HEK293 (cell line): ENCODE results near the gene ZNF296.

Source experiments
- CTCF ChIA-PET: fragments of 350-600 bp; formaldehyde crosslinking; extraction: SDS; loops from one replicate; lab custom pipeline; 2021; ENCODE audit warnings: antibody characterized with exemption; lab: Yijun Ruan, JAX
- POLR2A ChIA-PET: fragments of 300-600 bp; formaldehyde crosslinking; extraction: SDS; loops from one replicate; lab custom pipeline; 2020; ENCODE audit warnings: antibody characterized with exemption, inconsistent platforms; lab: Yijun Ruan, JAX
- H3K27ac ChIP-seq: fragments of 200-500 bp; sonication (Bioruptor generic); 2 replicates; pipeline ENCODE4 v1.5.1; 2014; ENCODE audit warnings: low read depth, low read length, control low read depth, inconsistent platforms; ENCODE audit errors: extremely low read depth
- H3K36me3 ChIP-seq, 2 experiments: fragments of 200-500 bp in 1 of 2; sonication (Bioruptor generic) in 1 of 2; 1 replicate in 1 of 2; 2 replicates in 1 of 2; pipeline ENCODE4 v1.5.1; 2014 to 2017; ENCODE audit warnings: inconsistent platforms in 2 of 2, low read length in 2 of 2; ENCODE audit not compliant: control insufficient read depth in 2 of 2, insufficient read depth in 1 of 2
- H3K4me1 ChIP-seq: fragments of 200-500 bp; sonication (Bioruptor generic); 2 replicates; pipeline ENCODE4 v1.5.1; 2014; ENCODE audit warnings: mild to moderate bottlenecking, low read length, inconsistent platforms; ENCODE audit not compliant: control insufficient read depth, insufficient read depth
- H3K4me3 ChIP-seq: 2 replicates; pipeline ENCODE4 v1.5.1; 2011; ENCODE audit warnings: low read depth, mild to moderate bottlenecking, control low read depth, low read length, moderate library complexity
- H3K9me3 ChIP-seq: fragments of 200-500 bp; sonication (Bioruptor generic); 2 replicates; pipeline ENCODE4 v1.5.1; 2014; ENCODE audit warnings: low read depth, low read length, inconsistent platforms; ENCODE audit not compliant: control insufficient read depth, insufficient read depth
- GLIS2 ChIP-seq: fragments of 450-650 bp; formaldehyde crosslinking; IDR thresholded peaks from 2 replicates; pipeline ENCODE4 v1.5.1; 2016; ENCODE audit warnings: missing biosample characterization, missing genetic modification characterization
- KLF17 ChIP-seq: fragments of 450-650 bp; formaldehyde crosslinking; IDR thresholded peaks from 2 replicates; pipeline ENCODE4 v1.5.1; 2016; ENCODE audit warnings: missing biosample characterization, missing genetic modification characterization
- KLF8 ChIP-seq: fragments of 450-650 bp; formaldehyde crosslinking; IDR thresholded peaks from 2 replicates; pipeline ENCODE4 v1.5.1; 2016; ENCODE audit warnings: missing biosample characterization, missing genetic modification characterization
- SCRT1 ChIP-seq: fragments of 450-650 bp; formaldehyde crosslinking; IDR thresholded peaks from 2 replicates; pipeline ENCODE4 v1.5.1; 2016; ENCODE audit warnings: missing biosample characterization, missing genetic modification characterization, borderline replicate concordance
- SP2 ChIP-seq: fragments of 450-650 bp; formaldehyde crosslinking; IDR thresholded peaks from 2 replicates; pipeline ENCODE4 v1.5.1; 2016; ENCODE audit warnings: missing biosample characterization, missing genetic modification characterization
- SP3 ChIP-seq: fragments of 450-650 bp; formaldehyde crosslinking; IDR thresholded peaks from 2 replicates; pipeline ENCODE4 v1.5.1; 2016; ENCODE audit warnings: missing biosample characterization, missing genetic modification characterization
- TRIM28 ChIP-seq: IDR thresholded peaks from 2 replicates; pipeline ENCODE4 v1.6.1; 2011; ENCODE audit warnings: low read length, control low read depth, borderline replicate concordance
- ZBTB7A ChIP-seq: fragments of 450-650 bp; formaldehyde crosslinking; IDR thresholded peaks from 2 replicates; pipeline ENCODE4 v1.5.1; 2016; ENCODE audit warnings: low read depth, missing biosample characterization, missing genetic modification characterization
- ZEB2 ChIP-seq: fragments of 450-650 bp; formaldehyde crosslinking; IDR thresholded peaks from 2 replicates; pipeline ENCODE4 v1.5.1; 2016; ENCODE audit warnings: missing biosample characterization, missing genetic modification characterization
- ZFP69B ChIP-seq: fragments of 450-650 bp; formaldehyde crosslinking; IDR thresholded peaks from 2 replicates; pipeline ENCODE4 v1.5.1; 2016; ENCODE audit warnings: missing biosample characterization, missing genetic modification characterization
- ZIC2 ChIP-seq: fragments of 450-650 bp; formaldehyde crosslinking; IDR thresholded peaks from 2 replicates; pipeline ENCODE4 v1.5.1; 2016; ENCODE audit warnings: missing biosample characterization, missing genetic modification characterization
- ZNF114 ChIP-seq: fragments of 450-650 bp; formaldehyde crosslinking; IDR thresholded peaks from 2 replicates; pipeline ENCODE4 v1.5.0; 2017; ENCODE audit warnings: missing biosample characterization, missing genetic modification characterization
- ZNF175 ChIP-seq: fragments of 450-650 bp; formaldehyde crosslinking; IDR thresholded peaks from 2 replicates; pipeline ENCODE4 v1.5.1; 2016; ENCODE audit warnings: missing biosample characterization, missing genetic modification characterization
- ZNF366 ChIP-seq: fragments of 450-650 bp; formaldehyde crosslinking; conservative IDR thresholded peaks from 2 replicates; pipeline ENCODE4 v1.5.1; 2016; ENCODE audit warnings: missing biosample characterization, missing genetic modification characterization
- ZNF426 ChIP-seq: fragments of 450-650 bp; formaldehyde crosslinking; IDR thresholded peaks from 2 replicates; pipeline ENCODE4 v1.5.1; 2017; ENCODE audit warnings: missing biosample characterization, missing genetic modification characterization, mild to moderate bottlenecking, inconsistent platforms, moderate library complexity
- ZNF518A ChIP-seq: fragments of 450-650 bp; formaldehyde crosslinking; conservative IDR thresholded peaks from 2 replicates; pipeline ENCODE4 v1.5.1; 2016; ENCODE audit warnings: low read depth, missing biosample characterization, missing genetic modification characterization
- ZNF529 ChIP-seq: fragments of 450-650 bp; formaldehyde crosslinking; IDR thresholded peaks from 2 replicates; pipeline ENCODE4 v1.5.1; 2017; ENCODE audit warnings: missing genetic modification characterization, missing biosample characterization; ENCODE audit not compliant: insufficient replicate concordance
- ZNF596 ChIP-seq: fragments of 450-650 bp; IDR thresholded peaks from 2 replicates; pipeline ENCODE4 v1.5.0; 2018; ENCODE audit warnings: missing biosample characterization, mild to moderate bottlenecking, missing genetic modification characterization, moderate library complexity
- ZNF621 ChIP-seq: fragments of 450-650 bp; formaldehyde crosslinking; IDR thresholded peaks from 2 replicates; pipeline ENCODE4 v1.5.1; 2017; ENCODE audit warnings: missing biosample characterization, missing genetic modification characterization
- ZSCAN23 ChIP-seq: fragments of 450-650 bp; formaldehyde crosslinking; IDR thresholded peaks from 2 replicates; pipeline ENCODE4 v1.5.1; 2016; ENCODE audit warnings: missing biosample characterization, missing genetic modification characterization
- TF ChIP-seq, protein P1 (sequence below): fragments of 450-650 bp; formaldehyde crosslinking; IDR thresholded peaks from 2 replicates; pipeline ENCODE4 v1.5.1; 2016; ENCODE audit warnings: missing biosample characterization, missing genetic modification characterization
- TF ChIP-seq, protein P2 (sequence below): fragments of 450-650 bp; formaldehyde crosslinking; IDR thresholded peaks from 2 replicates; pipeline ENCODE4 v1.5.1; 2016; ENCODE audit warnings: missing biosample characterization, missing genetic modification characterization

Gene ZNF296

GRCh38 chr19:45092747-45093678 is 16.7 kb upstream of the ZNF296 start, which contains the start of gene PPP1R37 (continued):
- TF ChIP-seq TRIM28 (0 out of 2 replicates have a peak, but pooled peaks have one; percentile 45), KLF8 (tag by site-specific recombination) (peak; percentile 99)

DNA sequence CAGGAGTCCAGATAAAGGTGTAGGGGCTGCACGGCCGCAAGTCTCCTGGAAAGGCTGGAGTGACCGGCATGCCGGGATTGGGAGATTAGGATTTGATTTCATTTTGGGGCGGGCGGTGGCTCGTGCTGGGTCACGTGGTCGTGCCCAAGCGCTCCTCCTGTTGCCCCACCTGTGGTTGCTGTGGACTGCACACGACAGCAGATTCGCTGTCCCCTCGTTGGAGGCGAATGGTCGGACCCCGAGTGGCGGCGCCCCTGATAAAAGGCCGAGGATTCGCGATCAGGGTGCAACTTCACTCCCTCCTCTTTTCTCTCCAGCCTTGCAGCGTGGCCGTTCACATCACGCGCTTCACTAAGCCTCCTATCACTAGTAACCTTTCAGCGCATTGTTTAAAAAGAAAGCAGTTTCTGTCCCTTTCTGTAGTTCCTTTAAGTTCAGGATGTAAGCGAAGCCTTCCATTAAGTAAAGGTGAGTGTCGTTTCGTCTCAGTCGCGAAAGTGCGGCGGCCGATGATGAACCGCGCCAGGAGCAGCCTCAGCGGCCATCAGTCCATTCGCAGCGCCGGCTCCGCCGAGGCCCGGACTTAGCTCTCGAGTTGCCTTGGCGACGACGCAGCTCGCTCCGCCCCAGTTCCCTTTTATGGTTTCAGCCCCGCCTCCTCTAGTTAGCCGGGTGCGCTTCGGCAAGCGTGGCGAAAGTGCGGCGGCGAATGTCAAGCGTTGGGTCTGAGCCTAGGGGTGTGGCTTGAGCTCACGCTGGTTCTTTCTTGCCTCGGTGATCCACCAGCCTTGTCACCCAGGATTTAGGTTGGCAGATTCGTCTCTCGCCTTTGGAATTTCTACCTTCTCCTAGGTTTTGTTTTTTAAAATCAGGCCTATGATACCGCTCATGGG is 15.0 kb upstream of the ZNF296 start:
- CTCF ChIA-PET, result interaction anchor here (0.5 to 4.1 kb wide), 13 partner anchors 8 to 302 kb away, joined by 3 to 30 read pairs (median 4); partner anchors contain the start of gene GEMIN7
- POLR2A ChIA-PET, result interaction anchor here (0.6 to 2.9 kb wide), 31 partner anchors 8 to 1973 kb away, joined by 3 to 54 read pairs (median 6); partner anchors contain the start of genes BLOC1S3, CLASRP, GEMIN7 and MYPOP
- Histone ChIP-seq H3K36me3 (peaks cover 23 to 37% of the 10 kb centered on the region in 2 experiments; a peak in 2 of 3 replicates), H3K9me3 (no peaks in the 10 kb centered on the region), H3K4me1 (peaks cover 20% of the 10 kb centered on the region), H3K27ac (peak overlapping the region; percentile 96), H3K4me3 (peak overlapping the region; percentile 91)
- TF ChIP-seq ZNF518A (tag by site-specific recombination) (no peak; the same call in 1 of the 2 replicates), ZNF529 (no peak), SP2 (tag by site-specific recombination) (peak; percentile 62), ZNF621 (tag by site-specific recombination) (no peak), ZNF175 (no peak), ZNF114 (tag by site-specific recombination) (no peak), ZNF366 (peak; percentile 79; the same call in 1 of the 2 replicates), GLIS2 (tag by site-specific recombination) (peak; percentile 65; the same call in 1 of the 2 replicates), ZIC2 (peak; percentile 64), KLF17 (0 out of 2 replicates have a peak, but pooled peaks have one; percentile 44), TRIM28 (0 out of 2 replicates have a peak, but pooled peaks have one; percentile 67), ZNF426 (tag by site-specific recombination) (no peak), ZNF596 (no peak), SP3 (tag by site-specific recombination) (peak; percentile 93), ZFP69B (tag by site-specific recombination) (no peak), ZSCAN23 (tag by site-specific recombination) (no peak), ZBTB7A (no peak), SCRT1 (peak; percentile 99), ZEB2 (tag by site-specific recombination) (peak; percentile 68)
- TF ChIP-seq, protein P1, sequence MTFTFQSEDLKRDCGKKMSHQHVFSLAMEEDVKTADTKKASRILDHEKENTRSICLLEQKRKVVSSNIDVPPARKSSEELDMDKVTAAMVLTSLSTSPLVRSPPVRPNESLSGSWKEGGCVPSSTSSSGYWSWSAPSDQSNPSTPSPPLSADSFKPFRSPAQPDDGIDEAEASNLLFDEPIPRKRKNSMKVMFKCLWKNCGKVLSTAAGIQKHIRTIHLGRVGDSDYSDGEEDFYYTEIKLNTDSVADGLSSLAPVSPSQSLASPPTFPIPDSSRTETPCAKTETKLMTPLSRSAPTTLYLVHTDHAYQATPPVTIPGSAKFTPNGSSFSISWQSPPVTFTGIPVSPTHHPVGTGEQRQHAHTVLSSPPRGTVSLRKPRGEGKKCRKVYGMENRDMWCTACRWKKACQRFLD, result no peak
- TF ChIP-seq, protein P2, sequence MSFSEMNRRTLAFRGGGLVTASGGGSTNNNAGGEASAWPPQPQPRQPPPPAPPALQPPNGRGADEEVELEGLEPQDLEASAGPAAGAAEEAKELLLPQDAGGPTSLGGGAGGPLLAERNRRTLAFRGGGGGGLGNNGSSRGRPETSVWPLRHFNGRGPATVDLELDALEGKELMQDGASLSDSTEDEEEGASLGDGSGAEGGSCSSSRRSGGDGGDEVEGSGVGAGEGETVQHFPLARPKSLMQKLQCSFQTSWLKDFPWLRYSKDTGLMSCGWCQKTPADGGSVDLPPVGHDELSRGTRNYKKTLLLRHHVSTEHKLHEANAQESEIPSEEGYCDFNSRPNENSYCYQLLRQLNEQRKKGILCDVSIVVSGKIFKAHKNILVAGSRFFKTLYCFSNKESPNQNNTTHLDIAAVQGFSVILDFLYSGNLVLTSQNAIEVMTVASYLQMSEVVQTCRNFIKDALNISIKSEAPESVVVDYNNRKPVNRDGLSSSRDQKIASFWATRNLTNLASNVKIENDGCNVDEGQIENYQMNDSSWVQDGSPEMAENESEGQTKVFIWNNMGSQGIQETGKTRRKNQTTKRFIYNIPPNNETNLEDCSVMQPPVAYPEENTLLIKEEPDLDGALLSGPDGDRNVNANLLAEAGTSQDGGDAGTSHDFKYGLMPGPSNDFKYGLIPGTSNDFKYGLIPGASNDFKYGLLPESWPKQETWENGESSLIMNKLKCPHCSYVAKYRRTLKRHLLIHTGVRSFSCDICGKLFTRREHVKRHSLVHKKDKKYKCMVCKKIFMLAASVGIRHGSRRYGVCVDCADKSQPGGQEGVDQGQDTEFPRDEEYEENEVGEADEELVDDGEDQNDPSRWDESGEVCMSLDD (tag by site-specific recombination), result 0 out of 2 replicates have a peak, but pooled peaks have one; percentile 52
